Osteoblast (primary cell): ENCODE measurements around the gene HMCES. TPM values are rescaled to one million over a fixed set of nuclear protein-coding genes. Genes with fewer than 3 reads are reported as not detected.
A peak's percentile ranks its signal among the peaks of the same experiment; 100 is the strongest.

ENCODE experiments used
- DNase-seq: peaks from one replicate; pipeline ENCODE4 v3.0.0; 2011; ENCODE audit warnings: low spot score, mixed read lengths; ENCODE audit not compliant: insufficient read length; ENCODE audit errors: missing footprints
- H2AFZ ChIP-seq: 2 replicates; pipeline ENCODE4 v1.6.0; 2011; ENCODE audit warnings: mild to moderate bottlenecking, low read length
- H3K27ac ChIP-seq: 2 replicates; pipeline ENCODE4 v1.5.1; 2011; ENCODE audit warnings: mild to moderate bottlenecking, low read depth, low read length, moderate library complexity
- H3K27me3 ChIP-seq: 2 replicates; pipeline ENCODE4 v1.6.0; 2012; ENCODE audit warnings: mild to moderate bottlenecking, control low read depth, inconsistent platforms, low read length, moderate library complexity; ENCODE audit not compliant: insufficient read depth
- H3K36me3 ChIP-seq: 2 replicates; pipeline ENCODE4 v1.5.1; 2011; ENCODE audit warnings: mild to moderate bottlenecking, low read length, control low read depth, moderate library complexity; ENCODE audit not compliant: insufficient read depth
- H3K4me1 ChIP-seq: 2 replicates; pipeline ENCODE4 v1.5.1; 2011; ENCODE audit warnings: mild to moderate bottlenecking, low read length, control low read depth, moderate library complexity; ENCODE audit not compliant: insufficient read depth
- H3K4me2 ChIP-seq: 2 replicates; pipeline ENCODE4 v1.6.0; 2011; ENCODE audit warnings: mild to moderate bottlenecking, low read length; ENCODE audit not compliant: insufficient read depth
- H3K4me3 ChIP-seq: fragments of 200-600 bp; sonication (generic); 3 replicates; pipeline ENCODE4 v1.5.1; 2012; ENCODE audit warnings: mild to moderate bottlenecking, low read length, inconsistent platforms; ENCODE audit not compliant: insufficient read depth
- H3K79me2 ChIP-seq: 2 replicates; pipeline ENCODE4 v1.6.0; 2012; ENCODE audit warnings: mild to moderate bottlenecking, low read length, control low read depth, inconsistent platforms; ENCODE audit not compliant: insufficient read depth
- H3K9me3 ChIP-seq: 2 replicates; pipeline ENCODE4 v1.5.1; 2011; ENCODE audit warnings: low read depth, low read length, control low read depth
- H4K20me1 ChIP-seq: 2 replicates; pipeline ENCODE4 v1.6.0; 2012; ENCODE audit warnings: mild to moderate bottlenecking, low read length, control low read depth; ENCODE audit not compliant: insufficient read depth
- CTCF ChIP-seq: IDR thresholded peaks from 2 replicates; pipeline ENCODE4 v1.5.1; 2011; ENCODE audit warnings: mild to moderate bottlenecking, low read depth, low read length, moderate library complexity; ENCODE audit errors: extremely low read depth
- total RNA-seq: library from RNA; depleted of rRNA; stranded (reverse); fragments of >200 nt; gene quantifications from 2 replicates; pipeline ENCODE4 v1.2.3, GENCODE V29; 2012

The HMCES gene
- total RNA-seq, 1 donor = 10.5 TPM

GRCh38 chr3:129286081-129286480 lies 7.4 kb downstream of the HMCES start:
- Histone ChIP-seq H3K4me1 (peaks cover 12% of the 10 kb centered on the region), H4K20me1 (peaks cover 4% of the 10 kb centered on the region), H3K27ac (no peak overlapping the region), H3K79me2 (peaks cover 8% of the 10 kb centered on the region), H3K4me2 (no peak overlapping the region), H3K27me3 (no peaks in the 10 kb centered on the region), H3K36me3 (peaks cover 16% of the 10 kb centered on the region), H2AFZ (no peak overlapping the region), H3K9me3 (no peaks in the 10 kb centered on the region), H3K4me3 (no peak overlapping the region)
- no peak for DNase-seq
- TF ChIP-seq CTCF = no peak

- no peaks in the 10 kb centered on the region for H3K27me3 ChIP-seq
- no peak overlapping the region for H3K4me3 ChIP-seq
- no peak overlapping the region for H2AFZ ChIP-seq
- H3K4me2 ChIP-seq = no peak overlapping the region
- no peaks in the 10 kb centered on the region for H3K9me3 ChIP-seq
- peaks cover 12% of the 10 kb centered on the region for H3K4me1 ChIP-seq
- H4K20me1 ChIP-seq = no peaks in the 10 kb centered on the region
- peak overlapping the region; percentile 64 for H3K27ac ChIP-seq
- peaks cover 24% of the 10 kb centered on the region for H3K36me3 ChIP-seq
- peaks cover 2% of the 10 kb centered on the region for H3K79me2 ChIP-seq
- no peak for TF ChIP-seq CTCF
- DNase-seq = no peak
Observed at GRCh38 chr3:129288446-129288845, 9.8 kb downstream of the HMCES start.

GRCh38 chr3:129289201-129289921 lies 10.7 kb downstream of the HMCES start:
- peak; percentile 85 for DNase-seq
- H3K4me2 ChIP-seq = no peak overlapping the region
- H4K20me1 ChIP-seq = no peaks in the 10 kb centered on the region
- peaks cover 2% of the 10 kb centered on the region for H3K79me2 ChIP-seq
- no peak overlapping the region for H2AFZ ChIP-seq
- peak overlapping the region; percentile 65 for H3K27ac ChIP-seq
- no peak overlapping the region for H3K4me3 ChIP-seq
- H3K4me1 ChIP-seq = peaks cover 12% of the 10 kb centered on the region
- TF ChIP-seq CTCF = no peak
- H3K27me3 ChIP-seq = no peaks in the 10 kb centered on the region
- no peaks in the 10 kb centered on the region for H3K9me3 ChIP-seq
- peaks cover 24% of the 10 kb centered on the region for H3K36me3 ChIP-seq

GRCh38 chr3:129291236-129291886 lies 12.7 kb downstream of the HMCES start:
- Histone ChIP-seq H2AFZ (no peak overlapping the region), H4K20me1 (no peaks in the 10 kb centered on the region), H3K9me3 (no peaks in the 10 kb centered on the region), H3K4me2 (no peak overlapping the region), H3K36me3 (peaks cover 28% of the 10 kb centered on the region), H3K4me1 (peaks cover 12% of the 10 kb centered on the region), H3K27me3 (no peaks in the 10 kb centered on the region), H3K4me3 (no peak overlapping the region), H3K79me2 (peaks cover 2% of the 10 kb centered on the region), H3K27ac (no peak overlapping the region)
- no peak for DNase-seq
- no peak for TF ChIP-seq CTCF
